ENCODE data around the gene MRI1.
A peak's percentile ranks its signal among the peaks of the same experiment; 100 is the strongest.
"Not testable (repeated sequence)": the region's sequence is repeated elsewhere in the genome, so short reads cannot be mapped to it uniquely, and the experiment has no call there.

Gene MRI1

GRCh38 chr19:13761423-13761822 is 2.9 kb upstream of the MRI1 start:
- DNase-seq (ENCODE audit: low read depth) = no peak

DNA sequence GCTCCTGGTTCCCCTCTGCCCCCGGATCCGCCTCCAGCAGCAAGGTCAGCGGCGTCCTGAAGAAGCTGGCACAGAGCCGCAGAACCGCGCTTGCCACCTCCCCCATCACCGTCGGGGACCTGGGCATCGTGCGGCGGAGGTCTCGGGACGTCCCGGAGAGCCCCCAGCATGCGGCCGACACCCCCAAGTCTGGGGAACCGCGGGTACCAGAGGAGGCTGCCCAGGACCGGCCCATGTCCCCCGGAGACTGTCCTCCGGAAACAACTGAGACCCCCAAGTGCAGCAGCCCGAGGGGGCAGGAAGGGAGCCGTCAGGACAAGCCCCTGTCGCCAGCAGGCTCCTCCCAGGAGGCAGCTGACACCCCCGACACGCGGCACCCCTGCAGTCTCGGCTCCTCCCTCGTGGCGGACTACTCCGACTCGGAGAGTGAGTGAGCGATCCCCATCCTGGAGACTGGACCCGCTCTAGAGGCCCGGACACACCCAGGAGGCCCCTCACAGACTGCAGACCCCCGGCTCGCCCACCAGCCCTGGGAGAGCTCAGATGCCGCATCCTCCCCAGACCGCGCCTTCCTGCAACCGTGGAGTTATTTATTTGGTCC is 1.6 kb upstream of the MRI1 start:
- DNase-seq (ENCODE audit: low read depth) = no peak

GRCh38 chr19:13763265-13763664 is 1.1 kb upstream of the MRI1 start:
- no peak for DNase-seq (ENCODE audit: low read depth)

DNA sequence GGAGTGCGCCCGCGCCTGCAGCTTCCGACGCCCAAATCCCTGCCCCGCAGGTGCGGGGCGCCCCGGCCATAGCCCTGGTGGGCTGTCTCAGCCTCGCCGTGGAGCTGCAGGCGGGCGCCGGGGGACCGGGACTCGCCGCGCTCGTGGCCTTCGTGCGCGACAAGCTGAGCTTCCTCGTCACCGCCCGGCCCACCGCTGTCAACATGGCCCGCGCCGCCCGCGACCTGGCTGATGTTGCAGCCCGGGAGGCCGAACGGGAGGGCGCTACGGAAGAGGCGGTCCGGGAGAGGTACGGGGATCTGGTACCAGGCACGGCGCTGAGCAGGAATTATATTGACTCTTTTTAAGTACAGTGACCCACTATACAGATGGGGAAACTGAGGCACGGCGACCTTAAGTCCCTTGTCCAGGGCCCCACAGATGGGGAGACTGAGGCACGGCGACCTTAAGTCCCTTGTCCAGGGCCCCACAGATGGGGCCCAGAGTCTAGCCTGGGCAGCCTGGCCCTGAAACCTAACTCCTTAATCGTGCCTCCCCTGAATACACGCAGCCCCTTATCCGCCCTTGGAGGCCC is 586 bp downstream of the MRI1 start:
- no peak for DNase-seq (ENCODE audit: low read depth)

- no peak for DNase-seq (ENCODE audit: low read depth)
These were observed 1.2 kb downstream of the MRI1 start for GRCh38 chr19:13765395-13766094.

GRCh38 chr19:13766095-13766481 is 1.8 kb downstream of the MRI1 start:
- no peak for DNase-seq (ENCODE audit: low read depth)

- DNase-seq (ENCODE audit: low read depth) = no peak
These were observed 4.2 kb downstream of the MRI1 start for GRCh38 chr19:13768510-13768909.

DNA sequence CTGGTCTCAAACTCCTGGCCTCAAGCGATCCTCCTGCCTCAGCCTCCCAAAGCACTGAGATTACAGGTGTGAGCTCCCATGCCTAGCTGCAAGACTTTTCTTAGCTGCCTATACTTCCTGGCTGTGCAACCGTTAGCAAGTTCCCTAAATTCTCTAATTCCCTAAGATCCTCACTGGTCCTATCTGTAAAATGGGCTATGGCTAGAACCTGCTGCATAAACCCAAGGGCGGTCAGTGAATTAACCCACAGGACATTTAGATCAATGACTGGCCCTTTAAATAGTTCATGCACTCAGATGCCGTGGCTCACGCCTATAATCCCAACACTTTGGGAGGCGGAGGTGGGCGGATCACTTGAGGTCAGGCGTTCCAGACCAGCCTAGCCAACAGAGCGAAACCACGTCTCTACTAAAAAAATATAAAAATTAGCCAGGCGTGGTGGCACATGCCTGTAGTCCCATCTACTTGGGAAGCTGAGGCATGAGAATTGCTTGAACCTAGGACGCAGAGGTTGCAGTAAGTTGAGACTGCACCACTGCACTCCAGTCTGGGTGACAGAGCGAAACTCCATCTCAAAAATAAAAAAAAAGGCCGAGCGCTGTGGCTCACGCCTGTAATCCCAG is 5.8 kb downstream of the MRI1 start:
- DNase-seq (ENCODE audit: low read depth) = no peak

GRCh38 chr19:13774217-13775191 is 10.2 kb downstream of the MRI1 start, which contains the start of gene C19orf53:
Gene C19orf53 (plus strand): TSS chr19:13774456. CDS start chr19:13774478, 22 bp downstream.
- peak; percentile 67 for DNase-seq (ENCODE audit: low read depth)

DNA sequence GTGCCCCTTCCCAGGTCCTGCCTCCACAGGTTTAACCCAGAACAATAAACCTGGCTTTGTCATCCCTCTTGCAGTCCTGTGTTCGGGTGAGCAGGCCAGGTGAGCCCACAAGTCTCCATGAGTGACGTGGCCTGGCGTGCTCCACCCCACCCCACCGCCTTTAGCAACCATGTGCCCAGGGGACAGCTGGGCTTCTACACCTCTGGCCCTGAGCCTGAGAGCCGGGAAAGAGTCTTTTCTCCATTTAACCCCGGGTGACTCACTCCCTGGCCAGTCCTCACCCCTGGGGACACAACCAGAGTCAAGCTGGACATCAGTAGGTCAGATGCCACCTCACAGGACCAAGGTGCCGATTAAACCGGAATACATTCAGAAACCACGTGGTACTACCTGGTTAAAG is 14.1 kb downstream of the MRI1 start:
- no peak for DNase-seq (ENCODE audit: low read depth)

DNA sequence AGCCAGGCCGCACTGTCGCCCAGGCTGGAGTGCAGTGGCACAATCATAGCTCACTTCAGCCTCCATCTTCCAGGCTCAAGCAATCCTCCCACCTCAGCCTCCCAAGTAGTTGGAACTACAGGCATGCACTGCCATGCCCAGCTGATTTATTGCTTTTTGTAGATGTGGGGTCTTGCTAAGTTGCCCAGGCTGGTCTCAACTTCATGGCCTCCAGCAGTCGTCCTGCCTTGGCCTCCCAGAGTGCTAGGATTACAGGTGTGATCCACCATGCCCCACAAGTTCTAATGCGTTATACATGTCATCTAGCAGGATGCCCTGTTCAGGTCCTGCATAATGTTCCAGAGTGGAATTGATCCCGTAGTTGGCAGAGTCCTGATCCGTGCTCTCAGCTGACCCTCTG is 14.5 kb downstream of the MRI1 start:
- no peak for DNase-seq (ENCODE audit: low read depth)

- DNase-seq (ENCODE audit: low read depth) = not testable (repeated sequence)
These were observed 15.5 kb downstream of the MRI1 start for GRCh38 chr19:13779794-13780193.

GRCh38 chr19:13781547-13781946 is 17.2 kb downstream of the MRI1 start:
- DNase-seq (ENCODE audit: low read depth) = no peak

GRCh38 chr19:13782537-13782936 is 18.2 kb downstream of the MRI1 start:
- no peak for DNase-seq (ENCODE audit: low read depth)

DNA sequence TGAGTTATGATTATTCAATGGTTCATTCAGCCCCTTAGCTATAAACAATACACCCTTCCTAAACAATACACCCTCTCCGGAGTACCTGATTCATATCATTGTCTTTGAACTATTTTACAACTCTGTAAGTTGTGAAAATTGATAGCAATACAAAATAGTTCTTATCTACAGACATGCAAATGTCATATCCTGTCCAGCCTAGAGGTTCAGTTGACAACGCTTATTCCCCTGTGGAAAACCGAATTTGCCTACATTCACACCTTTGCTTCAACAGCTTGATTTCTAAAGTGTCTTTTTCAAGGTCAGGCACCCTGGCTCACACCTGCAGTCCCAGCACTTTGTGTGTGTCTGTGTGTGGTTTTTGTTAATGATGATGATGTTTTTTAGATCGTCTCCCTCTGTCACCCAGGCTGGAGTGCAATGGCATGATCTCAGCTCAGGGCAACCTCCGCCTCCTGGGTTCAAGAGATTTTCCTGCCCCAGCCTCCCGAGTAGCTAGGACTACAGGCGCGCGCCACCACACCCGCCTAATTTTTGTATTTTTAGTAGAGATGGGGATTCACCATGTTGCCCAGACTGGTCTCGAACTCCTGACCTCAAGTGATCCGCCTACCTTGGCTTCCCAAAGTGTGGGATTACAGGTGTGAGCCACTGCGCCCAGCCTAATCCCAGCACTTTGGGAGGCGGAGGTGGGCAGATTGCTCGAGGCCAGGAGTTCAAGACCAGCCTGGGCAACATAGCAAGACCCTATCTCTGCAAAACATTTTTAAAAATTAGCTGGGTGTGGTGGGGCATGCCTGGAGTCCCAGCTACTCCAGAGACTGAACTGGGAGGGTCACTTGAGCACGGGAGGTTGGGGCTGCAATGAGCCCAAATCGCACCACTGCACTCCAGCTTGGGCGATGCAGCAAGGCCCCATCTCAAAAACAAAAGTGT is 19.5 kb downstream of the MRI1 start:
- no peak for DNase-seq (ENCODE audit: low read depth)

- no peak for DNase-seq (ENCODE audit: low read depth)
These were observed 20.6 kb downstream of the MRI1 start for GRCh38 chr19:13784731-13785452.

- DNase-seq (ENCODE audit: low read depth) = no peak
These were observed 24.7 kb downstream of the MRI1 start for GRCh38 chr19:13788991-13789390.

DNA sequence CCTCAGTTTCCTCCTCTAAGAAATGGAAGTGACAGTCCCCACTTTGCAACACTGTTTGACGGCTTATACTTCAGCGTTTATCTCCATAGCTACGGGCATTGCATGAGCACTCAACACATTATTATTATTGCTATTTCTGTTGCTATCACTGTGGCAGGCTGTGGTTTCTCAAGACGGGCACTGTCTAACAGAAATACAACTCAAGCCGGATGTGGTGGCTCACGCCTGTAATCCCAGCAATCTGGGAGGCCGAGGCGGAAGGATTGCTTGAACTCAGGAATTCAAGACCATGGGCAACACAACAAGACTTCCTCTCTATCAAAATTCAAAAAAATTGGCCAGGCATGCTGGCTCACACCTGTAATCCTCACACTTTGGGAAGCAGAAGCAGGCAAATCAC is 26.0 kb downstream of the MRI1 start:
- no peak for DNase-seq (ENCODE audit: low read depth)

DNA sequence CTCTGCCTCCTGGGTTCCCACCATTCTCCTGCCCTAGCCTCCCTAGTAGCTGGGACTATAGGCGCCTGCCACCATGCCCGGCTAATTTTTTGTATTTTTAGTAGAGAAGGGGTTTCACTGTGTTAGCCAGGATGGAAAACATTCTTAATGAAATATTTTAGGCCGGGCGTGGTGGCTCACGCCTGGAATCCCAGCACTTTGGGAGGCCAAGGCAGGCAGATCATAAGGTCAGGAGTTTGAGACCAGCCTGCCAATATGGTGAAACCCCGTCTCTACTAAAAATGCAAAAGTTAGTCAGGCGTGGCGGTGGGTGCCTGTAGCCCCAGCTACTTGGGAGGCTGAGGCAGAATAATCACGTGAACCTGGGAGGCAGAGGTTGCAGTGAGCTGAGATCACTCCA is 29.0 kb downstream of the MRI1 start:
- not testable (repeated sequence) for DNase-seq (ENCODE audit: low read depth)

GRCh38 chr19:13794398-13794756 is 30.1 kb downstream of the MRI1 start:
- DNase-seq (ENCODE audit: low read depth) = peak; percentile 89

Data from HS-27A (cell line).